ENCODE results near the gene AOPEP.

The AOPEP gene

GRCh38 chr9:95012902-95013301 lies 286.4 kb downstream of the AOPEP start:
- H3K4me2 ChIP-seq (ENCODE audit: low read length): no peak overlapping the region
- no peaks in the 10 kb centered on the region for H3K79me2 ChIP-seq (ENCODE audit: low read length)
- H3K4me1 ChIP-seq (ENCODE audit: low read length): no peaks in the 10 kb centered on the region
- H3K4me3 ChIP-seq (ENCODE audit: low read length): no peak overlapping the region
- no peaks in the 10 kb centered on the region for H4K20me1 ChIP-seq (ENCODE audit: insufficient read depth, low read length)
- H3K9me3 ChIP-seq (ENCODE audit: insufficient read depth, low read length): no peaks in the 10 kb centered on the region
- no peaks in the 10 kb centered on the region for H3K27me3 ChIP-seq (ENCODE audit: low read depth, low read length)
- TF ChIP-seq CTCF (IDR thresholded peaks at IDR 0.05; ENCODE audit: low read depth, low read length) (no peak), EZH2phosphoT487 (IDR thresholded peaks at IDR 0.05; ENCODE audit: low read depth) (no peak)
- H3K27ac ChIP-seq (ENCODE audit: low read length): no peak overlapping the region
- H2AFZ ChIP-seq (ENCODE audit: low read depth, low read length): no peak overlapping the region
- H3K36me3 ChIP-seq (replicated peaks; ENCODE audit: low read depth, low read length): no peaks in the 10 kb centered on the region
- H3K9ac ChIP-seq (ENCODE audit: low read length): no peak overlapping the region

GRCh38 chr9:95014917-95015316 lies 288.4 kb downstream of the AOPEP start:
- TF ChIP-seq EZH2phosphoT487 (IDR thresholded peaks at IDR 0.05; ENCODE audit: low read depth) (no peak), CTCF (IDR thresholded peaks at IDR 0.05; ENCODE audit: low read depth, low read length) (no peak)
- H3K4me1 ChIP-seq (ENCODE audit: low read length): no peaks in the 10 kb centered on the region
- H3K27ac ChIP-seq (ENCODE audit: low read length): no peak overlapping the region
- H3K9ac ChIP-seq (ENCODE audit: low read length): no peak overlapping the region
- H3K27me3 ChIP-seq (ENCODE audit: low read depth, low read length): no peaks in the 10 kb centered on the region
- H3K9me3 ChIP-seq (ENCODE audit: insufficient read depth, low read length): no peaks in the 10 kb centered on the region
- no peaks in the 10 kb centered on the region for H4K20me1 ChIP-seq (ENCODE audit: insufficient read depth, low read length)
- no peak overlapping the region for H3K4me3 ChIP-seq (ENCODE audit: low read length)
- H3K4me2 ChIP-seq (ENCODE audit: low read length): no peak overlapping the region
- H3K36me3 ChIP-seq (replicated peaks; ENCODE audit: low read depth, low read length): no peaks in the 10 kb centered on the region
- H2AFZ ChIP-seq (ENCODE audit: low read depth, low read length): no peak overlapping the region
- no peaks in the 10 kb centered on the region for H3K79me2 ChIP-seq (ENCODE audit: low read length)

GRCh38 chr9:95015569-95015968 lies 289.1 kb downstream of the AOPEP start:
- Histone ChIP-seq H3K4me2 (ENCODE audit: low read length) (no peak overlapping the region), H4K20me1 (ENCODE audit: insufficient read depth, low read length) (no peaks in the 10 kb centered on the region), H3K9ac (ENCODE audit: low read length) (no peak overlapping the region), H3K36me3 (replicated peaks; ENCODE audit: low read depth, low read length) (no peaks in the 10 kb centered on the region), H3K79me2 (ENCODE audit: low read length) (no peaks in the 10 kb centered on the region), H3K9me3 (ENCODE audit: insufficient read depth, low read length) (no peaks in the 10 kb centered on the region), H3K27ac (ENCODE audit: low read length) (no peak overlapping the region), H3K4me1 (ENCODE audit: low read length) (no peaks in the 10 kb centered on the region), H3K4me3 (ENCODE audit: low read length) (no peak overlapping the region), H3K27me3 (ENCODE audit: low read depth, low read length) (no peaks in the 10 kb centered on the region), H2AFZ (ENCODE audit: low read depth, low read length) (no peak overlapping the region)
- TF ChIP-seq EZH2phosphoT487 (IDR thresholded peaks at IDR 0.05; ENCODE audit: low read depth) (no peak), CTCF (IDR thresholded peaks at IDR 0.05; ENCODE audit: low read depth, low read length) (no peak)

GRCh38 chr9:95017062-95017461 lies 290.6 kb downstream of the AOPEP start:
- no peaks in the 10 kb centered on the region for H3K9me3 ChIP-seq (ENCODE audit: insufficient read depth, low read length)
- TF ChIP-seq CTCF (IDR thresholded peaks at IDR 0.05; ENCODE audit: low read depth, low read length) (no peak), EZH2phosphoT487 (IDR thresholded peaks at IDR 0.05; ENCODE audit: low read depth) (no peak)
- H4K20me1 ChIP-seq (ENCODE audit: insufficient read depth, low read length): no peaks in the 10 kb centered on the region
- no peaks in the 10 kb centered on the region for H3K79me2 ChIP-seq (ENCODE audit: low read length)
- no peaks in the 10 kb centered on the region for H3K36me3 ChIP-seq (replicated peaks; ENCODE audit: low read depth, low read length)
- no peak overlapping the region for H3K4me2 ChIP-seq (ENCODE audit: low read length)
- H3K27me3 ChIP-seq (ENCODE audit: low read depth, low read length): no peaks in the 10 kb centered on the region
- no peaks in the 10 kb centered on the region for H3K4me1 ChIP-seq (ENCODE audit: low read length)
- no peak overlapping the region for H3K27ac ChIP-seq (ENCODE audit: low read length)
- H2AFZ ChIP-seq (ENCODE audit: low read depth, low read length): no peak overlapping the region
- H3K4me3 ChIP-seq (ENCODE audit: low read length): no peak overlapping the region
- no peak overlapping the region for H3K9ac ChIP-seq (ENCODE audit: low read length)

All from OCI-LY3 (cell line).